H1 (cell line): Measurements from ENCODE around the gene PDZD2.

Experiments
- ATF2 ChIP-seq: IDR thresholded peaks from 2 replicates; pipeline ENCODE4 v1.6.1; 2012; ENCODE audit warnings: low read length, inconsistent platforms
- TAF1 ChIP-seq: IDR thresholded peaks from 2 replicates; pipeline ENCODE4 v1.6.1; 2011; ENCODE audit warnings: mild to moderate bottlenecking, low read depth, low read length

DNA sequence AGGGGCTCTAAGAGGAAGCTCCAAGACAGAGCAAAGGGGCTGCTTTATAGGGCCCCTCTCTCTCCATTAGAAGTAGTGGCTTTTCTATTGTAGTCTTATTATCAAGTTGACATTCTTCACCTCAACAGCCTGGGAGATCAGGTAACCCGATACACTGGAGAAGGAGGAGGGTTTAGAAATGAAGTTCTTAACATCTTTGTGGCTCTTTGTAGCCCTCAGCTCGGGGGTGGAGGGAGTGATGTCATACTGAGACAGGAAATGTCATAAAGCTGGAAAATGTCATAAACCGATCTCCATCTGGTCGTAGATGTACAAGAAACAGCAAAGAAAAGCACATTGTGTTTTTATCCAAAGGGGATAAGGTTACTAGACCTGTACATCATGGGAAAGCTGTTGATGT lies 17.9 kb downstream of the PDZD2 start:
- TF ChIP-seq ATF2: 0 out of 2 replicates have a peak, but pooled peaks have one; percentile 19
- TF ChIP-seq TAF1: no peak
